SIG-M5 treated with dmso at 0.1 percent for 504 hours (cell line): ENCODE data around the gene SPTBN4.
"Not testable (repeated sequence)": the region's sequence is repeated elsewhere in the genome, so short reads cannot be mapped to it uniquely, and the experiment has no call there.

ENCODE experiments used
- DNase-seq: peaks from one replicate; lab custom pipeline; 2025; ENCODE audit not compliant: unreplicated experiment; lab: John Stamatoyannopoulos, UW

Gene SPTBN4

DNA sequence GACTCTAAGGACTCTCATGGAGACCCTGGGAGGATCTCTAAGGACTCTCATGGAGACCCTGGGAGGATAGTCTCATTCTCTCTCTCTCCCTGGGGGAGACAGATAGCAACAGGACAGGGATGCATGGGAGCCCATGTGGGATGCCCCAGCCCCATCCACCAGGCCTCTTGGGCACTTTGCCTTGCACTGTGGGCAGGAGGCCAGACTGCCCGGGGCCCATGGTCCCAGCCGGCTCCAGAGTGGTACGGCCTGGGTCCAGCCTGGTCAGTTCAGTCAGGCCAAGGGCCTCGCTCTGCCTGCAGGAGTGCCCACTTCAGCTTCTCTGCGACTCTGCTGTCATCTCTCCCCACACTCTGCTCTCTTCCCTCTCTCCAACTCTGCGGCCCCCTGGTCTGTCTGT, 61.3 kb downstream of the SPTBN4 start:
- DNase-seq = no peak

DNA sequence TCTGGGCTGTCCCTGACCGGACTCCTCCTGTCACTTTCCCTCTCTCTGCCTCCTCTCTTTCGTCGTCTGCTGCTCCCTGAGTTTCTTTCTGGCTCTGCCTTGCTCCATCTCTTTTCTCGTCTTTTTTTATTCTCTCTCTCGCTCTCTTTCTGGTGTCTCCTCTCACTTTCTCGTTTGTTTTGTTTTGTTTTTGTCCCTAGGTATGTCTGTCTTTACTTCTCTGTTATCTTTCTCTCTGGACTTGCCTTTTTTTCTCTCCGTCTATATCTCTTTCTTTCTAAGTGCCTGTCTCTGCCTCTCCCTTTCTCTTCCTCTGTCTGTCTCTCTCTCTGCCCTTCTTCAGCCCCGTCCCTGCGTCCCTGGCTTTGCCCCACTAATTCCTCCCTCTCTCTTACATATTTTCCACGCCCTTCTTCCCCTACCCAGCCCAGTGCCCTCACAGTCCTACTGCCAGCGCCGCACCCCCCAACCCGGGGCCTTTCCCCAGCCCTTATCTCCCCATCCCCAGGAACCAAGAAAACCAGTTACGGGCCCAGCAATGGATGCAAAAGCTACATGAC, 61.8 kb downstream of the SPTBN4 start:
- no peak for DNase-seq

DNA sequence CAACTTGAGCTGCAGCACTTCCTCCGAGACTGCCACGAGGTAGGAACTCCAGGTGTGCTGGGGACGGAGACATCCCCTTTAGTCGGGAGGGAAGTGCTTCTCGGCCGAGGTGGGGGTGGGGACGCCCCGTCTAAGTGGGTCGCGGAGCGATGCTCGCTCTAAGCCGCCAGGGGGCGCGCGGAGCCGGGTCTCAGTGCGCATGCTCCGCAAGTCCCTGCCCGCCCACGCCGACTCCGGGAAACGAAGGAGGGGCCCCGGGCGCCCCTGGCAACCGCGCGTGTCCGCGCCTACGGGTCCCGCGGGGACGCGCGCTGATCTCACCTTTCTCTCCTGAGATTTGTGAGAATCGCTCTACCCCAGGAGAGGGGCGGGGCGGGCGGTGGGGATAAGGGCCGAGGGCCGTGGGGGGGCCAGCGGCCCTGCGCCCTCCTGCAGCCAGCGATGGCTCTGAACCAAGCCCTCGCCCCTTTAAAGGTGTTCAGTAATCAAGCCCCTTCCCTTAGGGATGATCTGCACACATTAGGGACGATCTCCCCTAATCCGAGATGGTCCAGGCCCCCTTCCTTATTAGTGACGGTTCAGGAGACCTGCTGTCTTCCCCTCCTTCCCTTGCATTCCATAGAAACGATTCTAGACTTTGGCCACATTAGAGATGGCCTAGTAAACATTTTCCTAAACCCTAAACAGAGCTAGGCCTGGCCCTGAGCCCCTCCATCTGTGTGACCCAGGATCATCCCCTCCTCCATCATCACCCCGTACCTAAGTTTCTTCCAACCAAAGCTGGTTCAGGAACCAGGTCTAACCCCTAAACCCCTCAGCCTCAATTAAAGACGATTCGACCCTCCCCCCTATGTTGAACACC, 62.5 kb downstream of the SPTBN4 start:
- DNase-seq = peak; percentile 41

DNA sequence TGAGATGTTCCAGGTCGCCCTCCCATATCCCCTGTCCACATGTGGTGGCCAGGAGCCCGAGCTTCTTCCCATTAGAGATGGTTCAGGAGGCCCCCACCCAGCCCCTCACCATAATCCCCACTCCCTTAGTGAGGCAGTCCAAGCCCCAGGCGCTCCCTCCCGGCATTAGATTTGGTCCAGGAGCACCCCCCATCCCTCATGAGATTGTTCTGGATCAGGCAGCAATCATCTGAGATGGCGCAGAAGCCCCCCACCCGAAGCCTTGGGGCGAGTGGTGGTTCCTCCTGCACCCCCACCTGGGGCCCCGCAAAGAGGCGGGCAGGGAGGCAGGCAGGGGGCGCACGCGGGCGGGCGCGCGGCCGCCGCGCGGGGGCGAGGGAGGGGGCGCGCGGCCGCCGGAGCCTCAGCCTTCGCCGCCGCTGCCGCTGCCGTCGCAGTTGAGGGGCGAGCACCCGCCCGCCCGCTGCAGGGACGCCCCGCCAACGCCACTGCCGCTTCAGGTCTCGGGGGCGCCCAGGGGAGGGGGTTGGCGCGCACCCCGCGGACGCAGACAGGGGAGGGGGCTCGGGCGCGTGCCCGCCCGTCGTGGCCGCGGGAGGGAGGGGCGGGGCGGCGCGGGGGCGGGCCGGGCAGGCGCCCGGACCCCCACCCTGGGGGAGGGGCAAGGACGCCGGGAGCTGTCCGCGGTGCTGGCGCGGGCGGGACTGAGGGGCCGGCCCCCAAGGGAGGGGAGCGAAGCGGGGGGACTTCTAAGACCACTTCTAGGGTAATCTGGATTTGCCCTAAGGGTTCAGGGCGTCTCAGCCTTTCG, 63.5 kb downstream of the SPTBN4 start:
- no peak for DNase-seq

DNA sequence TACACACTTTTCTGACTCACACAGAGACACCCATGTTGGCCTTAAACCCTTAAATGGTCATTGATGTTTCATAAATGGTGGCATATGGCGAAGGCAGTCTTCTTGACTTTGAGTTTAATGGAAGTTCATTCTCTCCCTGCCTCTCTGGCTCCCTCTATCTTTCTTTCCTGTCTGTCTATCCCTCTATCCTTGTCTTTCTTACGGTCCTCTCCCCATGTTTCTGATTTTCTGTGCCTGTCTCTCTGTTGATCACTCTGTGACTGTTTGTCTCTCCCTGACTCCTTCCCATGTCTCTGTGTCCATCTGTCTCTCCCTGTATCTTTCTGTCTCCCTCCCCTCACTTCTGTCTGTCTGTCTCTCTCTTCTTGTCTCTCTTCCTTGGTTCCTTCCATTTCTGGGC, 66.7 kb downstream of the SPTBN4 start:
- DNase-seq = no peak

DNA sequence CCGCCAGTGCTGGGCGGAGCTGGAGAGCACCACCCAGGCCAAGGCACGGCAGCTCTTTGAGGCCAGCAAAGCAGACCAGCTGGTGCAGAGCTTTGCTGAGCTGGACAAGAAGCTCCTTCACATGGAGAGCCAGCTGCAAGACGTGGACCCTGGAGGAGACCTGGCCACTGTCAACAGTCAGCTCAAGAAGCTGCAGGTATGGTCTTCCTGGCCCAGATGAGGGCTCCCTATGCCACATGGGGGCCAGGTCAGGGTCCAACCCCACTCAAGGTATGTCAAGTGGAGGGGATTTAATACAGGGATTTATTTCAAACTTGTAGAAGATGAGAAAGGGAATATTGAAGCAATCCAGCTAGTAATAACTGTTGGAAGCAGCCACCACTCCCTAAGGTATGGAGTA, 67.3 kb downstream of the SPTBN4 start:
- no peak for DNase-seq

DNA sequence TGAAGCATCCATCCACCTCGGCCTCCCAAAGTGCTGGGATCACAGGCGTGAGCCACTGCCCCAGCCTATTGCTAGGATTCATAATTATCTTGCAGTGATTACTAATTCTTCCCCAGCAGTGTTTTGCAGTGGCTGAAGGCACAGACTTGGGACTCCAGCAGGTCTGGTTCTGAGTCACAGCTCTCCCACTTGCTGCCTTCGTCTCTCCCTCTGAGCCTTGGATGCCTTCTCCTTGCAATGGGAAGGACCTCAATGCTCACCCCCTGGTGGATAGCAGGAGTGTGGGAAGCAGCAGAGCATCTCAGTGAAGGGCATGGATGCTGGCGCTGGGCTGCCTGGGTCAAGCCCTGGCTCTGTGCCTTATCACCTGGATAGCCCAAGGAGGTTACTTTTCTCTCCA, 72.3 kb downstream of the SPTBN4 start:
- no peak for DNase-seq

DNA sequence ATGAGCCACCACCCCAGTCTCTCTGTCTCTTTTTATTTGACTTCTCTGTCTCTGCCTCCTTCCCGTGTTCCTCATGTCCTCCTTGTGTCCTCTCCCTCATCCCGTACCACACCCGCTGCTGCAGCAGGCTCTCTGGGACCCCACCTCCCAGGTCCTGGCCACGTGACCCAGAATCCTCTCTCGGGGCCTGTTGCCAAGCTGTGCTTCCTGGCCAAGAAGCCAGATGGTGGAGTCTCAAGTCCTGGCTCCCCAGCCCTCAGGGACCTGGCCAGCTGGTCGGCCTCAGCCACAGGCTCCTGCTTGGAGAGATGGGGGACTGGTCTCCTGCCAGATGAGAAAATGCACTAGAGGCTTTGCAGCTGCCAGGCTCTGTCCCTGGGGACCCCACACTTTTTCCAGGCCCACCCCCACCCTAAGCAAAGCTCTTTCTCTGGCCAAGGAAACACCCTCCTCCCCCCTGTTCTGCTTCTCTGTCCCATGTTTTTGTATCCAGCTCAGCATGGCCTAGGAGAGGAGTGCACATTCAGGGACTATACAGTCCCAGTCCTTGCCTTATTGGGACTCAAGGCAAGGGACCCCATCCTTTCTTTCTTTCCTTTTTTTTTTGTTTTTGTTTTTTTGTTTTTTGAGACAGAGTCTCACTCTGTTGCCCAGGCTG, 75.5 kb downstream of the SPTBN4 start:
- DNase-seq = no peak

DNA sequence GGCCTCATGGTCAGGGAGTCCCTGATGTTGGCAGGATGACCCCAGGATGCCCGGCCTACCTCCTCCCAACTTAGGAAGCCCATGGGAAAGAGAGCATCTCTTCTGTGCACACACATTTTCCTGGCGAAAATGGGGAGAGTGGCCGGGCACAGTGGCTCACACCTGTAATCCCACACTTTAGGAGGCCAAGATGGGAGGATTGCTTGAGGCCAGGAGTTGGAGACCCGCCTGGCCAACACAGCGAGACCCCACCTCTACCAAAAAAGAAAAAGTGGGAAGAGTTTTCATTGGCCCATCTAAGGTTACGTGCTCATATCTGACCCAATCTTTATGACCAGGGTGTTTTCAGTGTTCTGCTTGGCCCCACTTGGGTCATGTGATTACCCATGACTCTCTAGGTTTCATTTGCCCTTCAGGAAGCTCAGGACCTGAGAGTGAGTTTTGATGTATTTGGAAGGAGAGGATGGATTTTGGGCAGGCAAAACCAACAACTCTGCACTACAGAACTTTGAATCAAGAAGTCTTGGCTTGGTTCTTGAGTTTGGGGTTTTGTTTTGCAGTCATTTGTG, 76.3 kb downstream of the SPTBN4 start:
- no peak for DNase-seq

DNA sequence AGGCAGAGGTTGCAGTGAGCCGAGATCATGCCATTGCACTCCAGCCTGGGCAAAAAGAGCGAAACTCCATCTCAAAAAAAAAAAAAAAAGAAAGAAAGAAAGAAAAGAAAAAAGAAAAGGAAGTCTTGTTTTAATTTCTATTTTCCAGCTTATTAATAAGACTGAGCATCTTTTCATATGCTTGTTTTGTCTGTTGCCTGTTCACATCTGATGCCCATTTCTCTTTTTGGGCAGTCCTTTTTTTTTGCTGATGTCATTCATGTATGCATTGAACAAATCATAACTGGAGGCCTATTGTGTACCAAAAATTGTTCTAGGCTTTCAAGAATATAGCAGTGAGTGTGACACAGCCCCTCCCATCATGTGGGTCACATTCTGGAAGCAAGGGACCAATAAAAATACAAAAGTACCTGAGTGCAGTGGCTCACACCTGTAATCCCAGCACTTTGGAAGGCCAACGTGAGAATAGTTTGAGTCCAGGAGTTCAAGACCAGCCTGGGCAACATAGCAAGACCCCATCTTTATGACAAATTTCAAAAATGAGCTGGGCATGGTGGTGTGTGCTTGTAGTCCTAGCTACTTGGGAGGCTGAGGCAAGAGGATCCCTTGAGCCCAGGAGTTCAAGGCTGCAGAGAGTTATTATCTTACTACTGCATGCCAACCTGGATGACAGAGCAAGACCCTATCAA, 79.5 kb downstream of the SPTBN4 start:
- not testable (repeated sequence) for DNase-seq

DNA sequence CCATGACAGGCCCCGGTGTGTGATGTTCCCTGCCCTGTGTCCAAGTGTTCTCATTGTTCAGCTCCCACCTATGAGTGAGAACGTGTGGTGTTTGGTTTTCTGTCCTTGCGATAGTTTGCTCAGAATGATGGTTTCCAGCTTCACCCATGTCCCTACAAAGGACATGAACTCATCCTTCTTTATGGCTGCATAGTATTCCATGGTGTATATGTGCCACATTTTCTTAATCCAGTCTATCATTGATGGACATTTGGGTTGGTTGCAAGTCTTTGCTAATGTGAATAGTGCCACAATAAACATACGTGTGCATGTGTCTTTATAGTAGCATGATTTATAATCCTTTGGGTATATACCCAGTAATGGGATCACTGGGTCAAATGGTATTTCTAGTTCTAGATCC, 80.4 kb downstream of the SPTBN4 start:
- not testable (repeated sequence) for DNase-seq

DNA sequence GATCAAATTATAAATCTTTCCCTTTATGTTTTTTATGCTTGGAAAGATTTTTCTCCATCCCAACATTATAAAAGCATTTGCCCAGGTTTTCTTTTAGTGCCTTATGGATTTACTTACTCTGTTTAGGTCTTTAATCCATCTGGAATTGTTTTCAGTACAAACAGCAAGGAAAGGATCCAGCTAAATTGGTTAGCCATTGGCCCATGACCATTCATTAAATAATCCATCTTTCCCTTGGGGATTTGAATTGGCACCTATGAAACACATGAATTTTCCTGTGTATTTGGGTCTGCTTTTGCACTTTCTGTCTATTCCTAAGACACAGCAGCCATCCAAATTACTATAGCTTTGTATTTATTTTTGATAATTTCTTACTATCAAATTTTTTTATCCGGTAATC, 81.0 kb downstream of the SPTBN4 start:
- DNase-seq = no peak

DNA sequence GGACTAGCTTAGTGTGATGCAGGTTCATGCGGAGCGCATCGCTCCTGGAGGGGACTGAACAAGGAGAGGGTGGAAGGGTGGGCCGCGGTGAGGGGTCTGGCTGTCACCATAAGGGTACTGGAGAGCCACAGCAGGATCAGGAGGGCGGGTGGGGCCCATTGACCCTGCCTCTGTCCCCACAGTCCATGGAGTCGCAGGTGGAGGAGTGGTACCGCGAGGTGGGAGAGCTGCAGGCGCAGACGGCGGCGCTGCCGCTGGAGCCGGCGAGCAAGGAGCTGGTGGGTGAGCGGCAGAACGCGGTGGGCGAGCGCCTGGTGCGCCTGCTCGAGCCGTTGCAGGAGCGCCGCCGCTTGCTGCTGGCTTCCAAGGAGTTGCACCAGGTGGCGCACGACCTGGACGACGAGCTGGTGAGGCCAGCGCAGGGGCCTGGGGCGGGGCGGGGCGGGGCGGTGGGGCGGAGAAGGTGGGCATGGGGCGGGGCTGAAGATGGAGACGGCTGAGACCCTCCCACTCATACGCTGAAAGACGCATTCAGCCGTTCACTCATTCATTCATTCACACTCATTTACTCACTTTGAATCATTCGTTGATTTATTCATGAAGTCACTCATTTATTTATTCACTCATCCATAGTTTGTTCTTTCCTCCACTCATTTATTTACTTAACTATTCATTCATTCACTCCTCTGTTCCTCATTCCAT, 82.4 kb downstream of the SPTBN4 start:
- DNase-seq = peak; percentile 13

DNA sequence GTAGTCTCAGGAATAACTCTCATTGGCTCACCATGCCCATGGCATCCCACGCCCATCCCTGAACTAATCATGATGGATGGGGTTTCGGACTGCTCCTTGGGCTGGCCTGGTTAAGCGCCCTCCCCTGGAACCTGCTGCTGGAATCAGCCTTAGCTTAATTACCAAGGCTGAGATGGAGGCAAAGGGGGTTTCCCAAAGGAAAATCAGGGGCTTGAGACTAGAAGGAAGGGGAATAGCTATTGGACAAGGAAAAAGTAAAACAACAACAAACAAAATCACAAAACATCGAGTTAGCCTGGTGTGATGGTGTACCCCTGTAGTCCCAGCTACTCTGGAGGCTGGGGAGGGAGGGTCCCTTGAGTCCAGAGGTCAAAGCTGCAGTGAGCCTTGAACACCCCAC, 84.2 kb downstream of the SPTBN4 start:
- DNase-seq = no peak

DNA sequence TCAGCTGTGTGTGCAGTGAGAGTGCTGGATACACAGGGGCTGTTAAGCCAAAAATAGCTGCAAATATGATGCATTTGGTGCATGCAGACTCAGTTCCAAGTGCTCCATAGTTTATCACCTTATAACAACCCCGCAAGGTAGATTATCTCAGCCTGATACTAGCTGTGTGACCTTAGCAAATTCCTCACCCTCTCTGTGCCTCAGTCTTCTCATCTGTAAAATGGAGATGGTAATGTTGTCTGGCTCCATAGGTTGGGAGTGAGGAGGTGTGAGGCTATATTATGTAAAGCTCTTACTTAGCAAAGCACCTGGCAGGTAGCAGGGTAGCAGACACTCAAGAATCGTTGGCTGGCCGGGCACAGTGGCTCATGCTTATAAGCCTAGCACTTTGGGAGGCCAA, 86.0 kb downstream of the SPTBN4 start:
- no peak for DNase-seq

DNA sequence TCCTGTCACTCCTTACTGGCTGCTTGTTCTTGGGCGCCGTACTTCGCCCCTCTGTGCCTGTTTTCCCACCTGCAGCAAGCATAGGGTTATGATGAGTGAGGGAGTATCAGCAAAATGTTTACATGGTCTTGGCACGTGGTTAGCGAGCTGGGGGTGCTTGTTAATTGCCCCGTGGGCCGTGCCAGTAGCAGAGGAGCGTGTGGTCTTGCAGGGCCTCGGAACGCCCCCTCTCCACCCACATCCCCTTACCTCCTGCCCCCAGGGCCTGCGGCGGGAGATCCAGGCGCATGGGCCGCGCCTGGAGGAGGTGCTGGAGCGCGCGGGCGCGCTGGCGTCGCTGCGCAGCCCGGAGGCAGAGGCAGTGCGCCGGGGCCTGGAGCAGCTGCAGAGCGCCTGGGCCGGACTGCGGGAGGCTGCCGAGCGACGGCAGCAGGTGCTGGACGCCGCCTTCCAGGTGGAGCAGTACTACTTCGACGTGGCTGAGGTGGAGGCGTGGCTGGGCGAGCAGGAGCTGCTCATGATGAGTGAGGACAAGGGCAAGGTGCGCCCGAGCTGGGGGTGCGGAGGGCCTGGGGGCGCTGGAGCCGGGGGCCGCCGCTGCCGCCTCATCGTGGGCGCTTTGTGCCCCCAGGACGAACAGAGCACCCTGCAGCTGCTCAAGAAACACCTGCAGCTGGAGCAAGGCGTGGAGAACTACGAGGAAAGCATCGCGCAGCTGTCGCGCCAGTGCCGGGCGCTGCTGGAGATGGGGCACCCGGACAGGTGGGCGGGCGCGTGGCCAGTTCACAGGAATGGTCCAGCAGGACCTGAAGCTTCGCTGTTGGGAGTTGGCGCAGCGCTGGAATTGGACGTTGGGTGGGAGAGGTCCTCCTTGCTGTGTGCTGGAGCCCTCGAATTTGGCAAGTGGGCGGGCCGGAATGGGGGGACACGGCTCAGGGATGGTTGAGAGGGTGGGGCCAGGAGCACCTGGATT, 87.4 kb downstream of the SPTBN4 start:
- no peak for DNase-seq

DNA sequence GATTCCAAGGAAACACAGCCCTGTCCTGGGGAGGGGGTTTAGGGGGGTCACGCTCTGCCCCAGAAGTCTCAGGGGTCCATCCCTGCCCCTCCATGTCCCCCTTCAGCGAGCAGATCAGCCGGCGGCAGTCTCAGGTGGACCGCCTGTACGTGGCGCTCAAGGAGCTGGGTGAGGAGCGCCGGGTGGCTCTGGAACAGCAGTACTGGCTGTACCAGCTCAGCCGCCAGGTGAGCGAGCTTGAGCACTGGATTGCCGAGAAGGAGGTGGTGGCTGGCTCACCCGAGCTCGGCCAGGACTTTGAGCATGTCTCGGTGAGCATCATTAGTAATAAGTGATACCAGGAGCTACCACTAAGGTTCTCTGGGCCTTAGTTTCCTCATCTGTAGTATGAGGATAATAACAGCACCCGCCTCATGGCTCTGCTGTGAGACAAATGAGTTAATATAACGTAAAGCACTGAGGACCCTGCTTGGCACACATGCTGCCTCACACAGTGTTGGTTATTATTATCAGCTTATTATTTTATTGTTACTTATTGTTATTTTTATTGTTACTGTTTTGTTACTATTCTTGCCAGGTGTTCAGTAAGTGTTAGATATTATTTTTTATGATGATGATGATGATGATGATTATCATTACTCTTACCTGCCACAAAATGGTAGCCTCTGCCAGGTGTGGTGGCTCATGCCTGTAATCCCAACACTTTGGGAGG, 89.3 kb downstream of the SPTBN4 start:
- DNase-seq = no peak

DNA sequence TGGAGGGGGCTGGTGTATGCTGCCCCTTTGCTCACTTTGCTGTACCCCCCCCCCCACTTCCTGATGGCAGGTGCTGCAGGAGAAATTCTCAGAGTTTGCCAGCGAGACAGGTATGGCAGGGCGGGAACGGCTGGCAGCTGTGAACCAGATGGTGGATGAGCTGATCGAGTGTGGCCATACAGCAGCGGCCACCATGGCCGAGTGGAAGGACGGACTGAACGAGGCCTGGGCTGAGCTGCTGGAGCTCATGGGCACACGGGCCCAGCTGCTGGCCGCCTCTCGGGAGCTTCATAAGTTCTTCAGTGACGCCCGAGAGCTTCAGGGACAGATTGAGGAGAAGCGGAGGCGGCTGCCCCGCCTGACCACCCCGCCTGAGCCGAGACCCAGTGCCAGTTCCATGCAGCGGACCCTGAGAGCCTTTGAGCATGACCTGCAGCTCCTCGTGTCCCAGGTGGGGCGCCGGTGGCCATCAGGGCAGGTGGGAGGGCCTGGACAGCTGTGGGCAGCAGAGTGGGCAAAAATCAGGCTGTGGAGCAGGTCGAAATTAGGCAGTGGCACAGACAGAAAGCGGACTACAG, 90.2 kb downstream of the SPTBN4 start:
- DNase-seq = no peak
